Measurements from ENCODE around the gene TUBB3. TPM values are rescaled to one million over a fixed set of nuclear protein-coding genes. Genes with fewer than 3 reads are reported as not detected.

TUBB3 gene
- total and polyA plus RNA-seq, 2 experiments from 2014 or later = 4.6 to 7.5 TPM

DNA sequence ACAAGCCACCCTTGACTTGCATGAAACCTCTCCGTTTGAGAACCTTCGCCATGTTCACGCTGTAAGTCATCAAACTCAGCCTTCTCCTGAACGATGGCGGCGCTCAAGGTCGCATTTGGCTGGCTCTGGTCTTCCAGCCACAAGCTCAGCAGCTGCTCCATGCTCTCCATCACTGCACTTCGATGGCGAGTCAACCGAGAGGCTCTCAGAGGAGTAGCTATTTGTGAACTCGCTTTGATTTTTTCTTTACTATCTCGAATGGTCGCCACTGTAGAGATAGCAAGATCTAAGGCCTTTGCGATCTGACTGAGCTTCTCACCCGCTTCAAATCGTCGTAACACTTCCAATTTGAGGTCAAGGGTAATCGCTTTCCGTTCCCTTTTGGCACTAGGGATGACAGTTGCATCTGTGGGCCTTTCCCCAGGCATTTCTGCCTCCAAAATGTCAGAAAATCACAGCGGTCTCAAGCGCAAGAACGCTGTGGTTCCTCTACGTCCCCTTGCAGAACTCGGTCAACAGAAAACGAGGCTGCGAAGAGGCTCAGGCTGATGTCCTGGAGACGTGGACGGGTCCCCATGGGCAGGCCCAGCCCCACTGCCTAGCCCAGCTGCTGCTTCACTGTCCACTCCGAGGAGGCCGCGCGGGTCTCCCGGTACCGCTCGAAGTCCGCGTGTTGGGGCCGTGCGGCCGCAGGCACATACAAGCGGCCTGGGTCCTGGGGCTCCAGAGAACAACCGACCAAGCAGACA is 48.5 kb downstream of the TUBB3 start:
- DNase-seq (ENCODE audit: low read depth in 1 of 2, low spot score in 1 of 2) = no peak
- Histone ChIP-seq H3K27ac (peak overlapping the region; percentile 94), H3K36me3 (no peaks in the 10 kb centered on the region), H3K4me3 (peak overlapping the region; percentile 79), H3K9me3 (ENCODE audit: low read depth) (no peaks in the 10 kb centered on the region), H3K4me1 (ENCODE audit: low read depth) (peaks cover 16% of the 10 kb centered on the region), H3K27me3 (no peaks in the 10 kb centered on the region)
- TF ChIP-seq, protein P1, sequence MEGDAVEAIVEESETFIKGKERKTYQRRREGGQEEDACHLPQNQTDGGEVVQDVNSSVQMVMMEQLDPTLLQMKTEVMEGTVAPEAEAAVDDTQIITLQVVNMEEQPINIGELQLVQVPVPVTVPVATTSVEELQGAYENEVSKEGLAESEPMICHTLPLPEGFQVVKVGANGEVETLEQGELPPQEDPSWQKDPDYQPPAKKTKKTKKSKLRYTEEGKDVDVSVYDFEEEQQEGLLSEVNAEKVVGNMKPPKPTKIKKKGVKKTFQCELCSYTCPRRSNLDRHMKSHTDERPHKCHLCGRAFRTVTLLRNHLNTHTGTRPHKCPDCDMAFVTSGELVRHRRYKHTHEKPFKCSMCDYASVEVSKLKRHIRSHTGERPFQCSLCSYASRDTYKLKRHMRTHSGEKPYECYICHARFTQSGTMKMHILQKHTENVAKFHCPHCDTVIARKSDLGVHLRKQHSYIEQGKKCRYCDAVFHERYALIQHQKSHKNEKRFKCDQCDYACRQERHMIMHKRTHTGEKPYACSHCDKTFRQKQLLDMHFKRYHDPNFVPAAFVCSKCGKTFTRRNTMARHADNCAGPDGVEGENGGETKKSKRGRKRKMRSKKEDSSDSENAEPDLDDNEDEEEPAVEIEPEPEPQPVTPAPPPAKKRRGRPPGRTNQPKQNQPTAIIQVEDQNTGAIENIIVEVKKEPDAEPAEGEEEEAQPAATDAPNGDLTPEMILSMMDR (IDR thresholded peaks at IDR 0.05; ENCODE audit: low read depth, low read length) = no peak

DNA sequence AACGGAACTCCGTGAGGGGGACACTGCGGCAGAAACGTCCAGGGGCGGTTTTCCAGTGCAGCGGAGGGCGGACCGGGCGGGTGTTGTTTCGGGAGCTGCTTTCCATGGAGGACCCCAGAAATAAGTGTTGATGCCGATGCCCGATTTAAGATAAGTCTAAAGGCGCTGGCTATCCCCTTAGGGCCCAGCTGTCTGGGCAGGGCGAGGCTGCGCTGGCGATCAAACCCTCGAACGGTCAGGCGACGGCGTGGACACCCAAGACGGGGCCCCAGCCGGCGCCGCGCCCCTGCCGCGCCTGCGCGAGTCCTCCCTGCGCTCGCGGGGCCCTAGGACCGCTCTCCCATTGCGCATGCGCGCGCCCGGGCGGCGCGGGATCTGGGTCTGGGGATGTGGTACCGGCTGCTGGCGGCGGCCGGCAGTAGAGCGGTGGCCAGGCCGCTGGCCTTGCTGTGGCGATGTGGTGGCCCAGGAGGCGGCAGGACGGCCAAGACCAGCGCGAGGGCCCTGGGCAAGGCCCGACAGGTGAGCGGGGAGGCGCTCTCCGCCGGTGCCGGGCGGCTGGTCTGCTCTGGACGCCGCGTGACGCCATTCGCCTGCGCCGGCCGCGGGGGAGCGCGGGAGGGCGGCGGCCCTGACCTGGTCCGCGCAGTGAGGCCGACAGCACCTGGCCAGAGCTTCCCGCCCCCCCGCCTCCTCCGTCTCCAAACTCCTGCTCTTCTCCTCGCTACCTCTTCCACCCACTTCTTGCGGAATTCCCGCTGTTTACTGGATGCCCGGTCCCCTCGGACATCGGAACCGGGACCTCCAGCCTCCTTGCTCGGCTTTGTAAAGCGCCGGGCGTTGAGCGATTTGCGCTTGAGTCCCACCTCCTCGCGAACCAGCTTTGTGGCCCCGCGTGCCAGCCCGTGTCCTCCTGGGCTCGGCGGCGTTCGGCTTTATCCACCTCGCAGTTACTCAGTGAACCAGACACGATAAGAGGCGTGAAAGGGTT is 49.4 kb downstream of the TUBB3 start:
- peak; percentile 95 to 96 for DNase-seq (ENCODE audit: low read depth in 1 of 2, low spot score in 1 of 2)
- no peaks in the 10 kb centered on the region for H3K9me3 ChIP-seq (ENCODE audit: low read depth)
- H3K27me3 ChIP-seq = no peaks in the 10 kb centered on the region
- H3K4me3 ChIP-seq = peak overlapping the region; percentile 79
- H3K4me1 ChIP-seq (ENCODE audit: low read depth) = peaks cover 16% of the 10 kb centered on the region
- H3K27ac ChIP-seq = peak overlapping the region; percentile 94
- H3K36me3 ChIP-seq = no peaks in the 10 kb centered on the region
- TF ChIP-seq, protein P1 (IDR thresholded peaks at IDR 0.05; ENCODE audit: low read depth, low read length) = no peak

DNA sequence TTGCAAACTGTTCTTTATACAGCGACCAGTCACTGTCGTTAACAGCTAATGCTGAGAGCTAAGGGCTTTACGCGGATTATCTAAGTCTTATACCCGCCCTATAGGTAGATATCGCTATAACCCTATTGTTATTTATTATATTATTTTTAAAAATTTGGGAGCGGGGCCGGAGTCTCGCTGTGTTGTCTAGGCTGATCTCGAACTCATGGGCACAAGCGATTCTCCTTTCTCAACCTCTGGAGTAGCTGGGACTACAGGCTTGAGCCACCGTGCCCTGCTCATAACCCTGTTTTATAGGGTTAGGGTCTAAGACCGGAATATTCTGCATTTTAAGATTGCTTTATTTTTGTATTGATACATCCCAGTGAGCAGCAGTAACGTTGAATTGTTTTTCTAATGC is 50.1 kb downstream of the TUBB3 start:
- Histone ChIP-seq H3K4me1 (ENCODE audit: low read depth) (peaks cover 16% of the 10 kb centered on the region), H3K27me3 (no peaks in the 10 kb centered on the region), H3K4me3 (peak overlapping the region; percentile 79), H3K27ac (peak overlapping the region; percentile 94), H3K36me3 (peaks cover 5% of the 10 kb centered on the region), H3K9me3 (ENCODE audit: low read depth) (no peaks in the 10 kb centered on the region)
- TF ChIP-seq, protein P1 (IDR thresholded peaks at IDR 0.05; ENCODE audit: low read depth, low read length) = no peak
- DNase-seq (ENCODE audit: low read depth in 1 of 2, low spot score in 1 of 2) = no peak

DNA sequence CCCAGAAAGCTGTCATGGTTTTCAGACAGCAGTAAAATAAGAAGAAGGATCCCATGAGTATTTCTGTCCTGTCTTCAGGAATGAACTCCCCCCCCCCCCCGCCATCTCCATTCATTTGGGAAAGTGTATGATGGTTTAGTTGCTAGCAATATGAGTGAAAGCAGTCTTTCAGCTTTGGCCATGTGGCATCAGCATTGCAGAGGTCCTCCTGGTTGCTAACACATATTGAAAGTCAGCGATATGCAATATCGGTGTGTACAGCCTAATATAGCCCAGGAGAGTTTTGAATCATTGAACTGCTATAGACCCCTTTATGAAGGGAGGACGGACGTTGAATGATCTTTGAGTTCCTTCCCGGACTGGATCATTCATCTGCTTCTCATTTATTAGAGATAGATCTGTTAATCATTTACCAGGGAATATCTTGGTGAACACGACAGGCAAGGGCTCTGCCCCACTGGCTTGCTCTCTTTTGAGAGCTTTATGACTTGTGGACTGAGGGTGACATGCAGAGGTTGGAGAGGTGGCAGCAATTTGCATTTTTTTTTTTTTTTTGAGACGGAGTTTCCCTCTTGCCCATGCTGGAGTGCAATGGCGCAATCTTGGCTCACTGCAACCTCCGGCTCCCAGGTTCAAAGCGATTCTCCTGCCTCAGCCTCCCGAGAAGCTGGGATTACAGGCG is 50.7 kb downstream of the TUBB3 start:
- peak overlapping the region; percentile 79 for H3K4me3 ChIP-seq
- no peaks in the 10 kb centered on the region for H3K27me3 ChIP-seq
- TF ChIP-seq, protein P1 (IDR thresholded peaks at IDR 0.05; ENCODE audit: low read depth, low read length) = no peak
- peaks cover 6% of the 10 kb centered on the region for H3K36me3 ChIP-seq
- no peaks in the 10 kb centered on the region for H3K9me3 ChIP-seq (ENCODE audit: low read depth)
- no peak for DNase-seq (ENCODE audit: low read depth in 1 of 2, low spot score in 1 of 2)
- H3K27ac ChIP-seq = no peak overlapping the region
- peaks cover 16% of the 10 kb centered on the region for H3K4me1 ChIP-seq (ENCODE audit: low read depth)

DNA sequence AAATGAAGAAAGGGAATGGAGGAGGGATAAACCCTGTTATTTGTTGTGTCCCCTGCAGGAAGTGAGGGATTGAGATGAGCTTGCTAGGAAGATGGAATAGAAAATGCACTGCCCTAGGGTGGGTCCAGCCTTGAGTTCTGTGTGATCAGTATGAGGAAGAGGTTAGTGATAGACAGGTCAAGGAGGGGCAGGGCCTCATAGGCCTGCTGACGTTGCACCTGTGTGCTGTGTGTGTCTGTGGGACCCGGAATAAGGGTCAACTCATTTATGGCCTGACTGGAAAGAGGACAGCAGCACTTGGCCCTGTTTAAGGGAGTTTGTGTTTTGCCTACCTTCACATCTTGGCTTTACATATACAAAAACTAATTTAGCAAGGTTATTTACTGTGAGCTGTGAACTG is 51.7 kb downstream of the TUBB3 start:
- Histone ChIP-seq H3K27ac (no peak overlapping the region), H3K27me3 (no peaks in the 10 kb centered on the region), H3K36me3 (peaks cover 6% of the 10 kb centered on the region), H3K4me1 (ENCODE audit: low read depth) (peaks cover 16% of the 10 kb centered on the region), H3K9me3 (ENCODE audit: low read depth) (no peaks in the 10 kb centered on the region), H3K4me3 (no peak overlapping the region)
- no peak for DNase-seq (ENCODE audit: low read depth in 1 of 2, low spot score in 1 of 2)
- TF ChIP-seq, protein P1 (IDR thresholded peaks at IDR 0.05; ENCODE audit: low read depth, low read length) = no peak
